ENCODE results near the gene COL6A1. TPM values are rescaled to one million over a fixed set of nuclear protein-coding genes. Genes with fewer than 3 reads are reported as not detected.
A peak's percentile ranks its signal among the peaks of the same experiment; 100 is the strongest.

Gene COL6A1
- total RNA-seq, 1 experiment from 2014 or later, result 193 TPM

GRCh38 chr21:45982758-45983648 lies 1.4 kb downstream of the COL6A1 start:
- Histone ChIP-seq H3K14ac (ENCODE audit: insufficient read depth, low read length) (no peak overlapping the region; the same call in 1 of the 2 replicates), H4K8ac (replicated peaks; ENCODE audit: insufficient read length, low read depth, low read length) (no peak overlapping the region), H3K4me2 (ENCODE audit: insufficient read depth, insufficient read length, low read length) (peak overlapping the region; percentile 72), H3K79me1 (ENCODE audit: insufficient read depth, low read depth, low read length, poor library complexity, severe bottlenecking) (no peaks in the 10 kb centered on the region), H2AFZ (ENCODE audit: low read length) (no peak overlapping the region), H4K20me1 (ENCODE audit: control insufficient read depth, insufficient read depth, insufficient read length) (peaks cover 2% of the 10 kb centered on the region), H4K5ac (ENCODE audit: insufficient read length, low read depth, low read length) (no peak overlapping the region), H3K18ac (ENCODE audit: insufficient read length, low read depth, low read length) (no peak overlapping the region), H3K56ac (ENCODE audit: insufficient read length, low read depth, low read length) (no peak overlapping the region), H3K4ac (ENCODE audit: low read depth, low read length) (no peak overlapping the region), H3K4me1 (ENCODE audit: insufficient read depth, low read length) (no peaks in the 10 kb centered on the region), H2BK12ac (ENCODE audit: insufficient read length, low read depth, low read length) (no peak overlapping the region), H2BK15ac (ENCODE audit: low read depth, low read length) (no peak overlapping the region), H2BK20ac (ENCODE audit: low read depth, low read length, poor library complexity, severe bottlenecking) (no peak overlapping the region), H3K23me2 (ENCODE audit: insufficient read length, low read depth, low read length, poor library complexity, severe bottlenecking) (peaks cover 14% of the 10 kb centered on the region), H4K91ac (ENCODE audit: insufficient read length, low read depth, low read length) (no peak overlapping the region), H3K23ac (ENCODE audit: insufficient read length, low read depth, low read length) (no peak overlapping the region), H3K79me2 (ENCODE audit: insufficient read depth, low read length) (no peaks in the 10 kb centered on the region), H3K9ac (ENCODE audit: extremely low read depth, insufficient read length, low read length) (peak overlapping the region; percentile 52), H3T11ph (ENCODE audit: low read length) (no peak overlapping the region), H2BK5ac (ENCODE audit: insufficient read length, low read length) (no peak overlapping the region), H3K9me3 (ENCODE audit: control insufficient read depth, low read depth, low read length) (no peaks in the 10 kb centered on the region), H3K27me3 (ENCODE audit: insufficient read depth, low read length) (no peaks in the 10 kb centered on the region; the same call in 1 of the 2 replicates), H2AK5ac (ENCODE audit: insufficient read length, low read length) (no peak overlapping the region), H3K27ac (ENCODE audit: insufficient read length, low read depth, low read length) (no peak overlapping the region), H2BK120ac (ENCODE audit: low read depth, low read length, poor library complexity, severe bottlenecking) (no peak overlapping the region)
- H3K27me3 Mint-ChIP-seq (ENCODE audit: low read depth), result peaks cover 5% of the 10 kb centered on the region
- no peak overlapping the region for H3K27ac Mint-ChIP-seq
- peaks cover 8% of the 10 kb centered on the region in 2 experiments for H3K4me1 Mint-ChIP-seq
- no peak for DNase-seq
- H3K9me3 Mint-ChIP-seq, result no peaks in the 10 kb centered on the region
- H3K36me3 Mint-ChIP-seq (ENCODE audit: insufficient read depth in 1 of 3, low read depth in 3 of 3), result peaks cover 15 to 27% (median 17%) of the 10 kb centered on the region in 3 experiments
- peak overlapping the region; percentile 73 to 82 for H3K4me3 Mint-ChIP-seq
- no peak for TF ChIP-seq CTCF (conservative IDR thresholded peaks at IDR 0.05)
- WGBS (ENCODE audit: extremely low coverage, insufficient read length, low lambda C conversion rate), result no CpG with 5 or more reads among the region's 45 CpGs
